GM19324 (cell line): ENCODE results near the gene PLEKHD1.
"Not testable (repeated sequence)": the region's sequence is repeated elsewhere in the genome, so short reads cannot be mapped to it uniquely, and the experiment has no call there.

ENCODE experiments used
- ATAC-seq: cut with Tn5 transposase; IDR thresholded peaks from one replicate; pipeline ENCODE4 v1.9.1; 2021; ENCODE audit warnings: mild to moderate bottlenecking, moderate library complexity; ENCODE audit not compliant: unreplicated experiment, low FRiP score

Gene PLEKHD1

DNA sequence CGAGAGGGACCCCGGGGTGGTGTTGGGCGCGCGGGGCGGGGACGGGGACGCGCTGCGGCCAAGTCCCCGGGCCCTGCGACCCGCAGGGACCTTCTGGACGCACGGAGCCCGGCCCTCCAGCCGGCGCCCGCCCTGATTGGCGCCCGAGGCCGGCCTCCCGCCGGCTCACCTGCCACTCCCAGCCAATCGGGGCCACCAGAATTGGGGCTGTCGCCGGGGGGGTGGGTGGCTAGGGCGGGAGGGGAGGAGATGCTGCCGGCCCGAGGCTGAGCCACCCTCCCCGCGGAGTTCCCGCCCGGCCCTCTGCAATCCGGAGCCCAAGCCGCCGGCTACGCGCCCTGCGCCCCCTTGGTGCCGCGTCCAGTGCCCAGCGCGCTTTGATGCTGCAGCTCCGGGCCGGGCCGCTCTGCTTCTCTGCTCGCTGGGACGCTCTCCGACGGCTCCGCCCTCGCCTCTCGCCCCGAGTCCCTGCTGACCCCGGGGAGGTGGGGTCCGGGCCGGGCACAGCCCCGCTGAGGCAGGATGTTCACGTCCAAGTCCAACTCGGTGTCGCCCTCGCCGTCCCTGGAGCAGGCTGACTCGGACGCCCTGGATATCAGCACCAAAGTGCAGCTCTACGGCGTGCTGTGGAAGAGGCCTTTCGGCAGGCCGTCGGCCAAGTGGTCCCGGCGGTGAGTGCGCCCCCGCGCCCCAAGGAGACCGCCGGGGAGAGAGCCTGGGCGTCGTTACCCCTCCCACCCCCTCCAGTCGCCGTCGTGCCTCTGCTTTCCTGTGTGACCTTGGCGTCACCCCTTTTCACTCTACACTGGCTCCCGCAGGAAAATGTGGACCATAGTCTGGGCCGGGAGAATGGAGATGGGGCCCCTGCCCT lies at the start of gene PLEKHD1:
TSS of gene PLEKHD1 (plus strand) at position 285 of the 871 bp plus-strand sequence. CDS start at position 523, 238 bp downstream.
- ATAC-seq, result no peak

DNA sequence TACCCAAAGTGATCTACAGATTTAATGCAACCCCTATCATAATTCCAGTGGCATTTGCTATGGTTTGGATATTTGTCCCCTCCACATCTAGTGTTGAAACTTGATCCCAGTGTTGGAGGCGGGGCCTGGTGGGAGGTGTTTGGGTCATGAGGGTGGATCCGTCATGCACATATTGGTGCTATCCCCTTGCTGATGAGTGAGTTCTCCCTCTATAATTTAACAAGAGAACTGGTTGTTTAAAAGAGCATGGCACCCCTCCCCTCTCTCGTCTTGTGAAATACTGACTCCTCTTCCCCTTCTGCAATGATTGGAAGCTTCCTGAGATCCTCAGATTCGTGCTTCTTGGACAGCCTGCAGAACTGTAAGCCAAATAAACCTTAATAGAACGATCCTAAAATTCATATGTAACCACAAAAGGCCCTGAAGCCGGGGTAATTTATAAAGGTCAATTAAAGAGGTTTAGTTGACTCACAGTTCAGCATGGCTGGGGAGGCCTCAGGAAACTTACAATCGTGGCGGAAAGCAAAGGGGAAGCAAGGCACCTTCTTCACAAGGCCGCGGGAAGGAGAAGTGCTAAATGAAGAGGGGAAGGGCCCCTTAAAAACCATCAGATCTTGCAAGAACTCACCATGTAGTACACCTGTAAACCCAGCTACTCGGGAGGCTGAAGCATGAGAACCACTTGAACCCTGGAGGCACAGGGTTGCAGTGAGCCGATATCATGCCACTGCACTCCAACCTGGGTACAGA lies 44.8 kb upstream of the PLEKHD1 start:
- ATAC-seq, result no peak

DNA sequence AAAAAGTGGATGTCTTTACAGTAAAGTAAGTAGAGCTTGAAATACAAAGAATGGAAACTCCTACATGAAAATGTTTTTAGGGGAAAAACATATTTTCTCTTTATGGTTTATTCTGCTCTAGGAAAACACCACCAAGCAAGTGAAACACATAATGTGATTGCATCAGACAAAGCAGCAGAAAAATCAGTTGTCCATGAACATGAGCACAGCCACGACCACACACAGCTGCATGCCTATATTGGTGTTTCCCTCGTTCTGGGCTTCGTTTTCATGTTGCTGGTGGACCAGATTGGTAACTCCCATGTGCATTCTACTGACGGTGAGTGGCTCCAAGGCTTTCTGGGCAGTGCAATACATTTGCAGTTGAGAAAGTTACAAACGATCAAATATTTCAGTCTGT lies 42.6 kb upstream of the PLEKHD1 start:
- no peak for ATAC-seq

DNA sequence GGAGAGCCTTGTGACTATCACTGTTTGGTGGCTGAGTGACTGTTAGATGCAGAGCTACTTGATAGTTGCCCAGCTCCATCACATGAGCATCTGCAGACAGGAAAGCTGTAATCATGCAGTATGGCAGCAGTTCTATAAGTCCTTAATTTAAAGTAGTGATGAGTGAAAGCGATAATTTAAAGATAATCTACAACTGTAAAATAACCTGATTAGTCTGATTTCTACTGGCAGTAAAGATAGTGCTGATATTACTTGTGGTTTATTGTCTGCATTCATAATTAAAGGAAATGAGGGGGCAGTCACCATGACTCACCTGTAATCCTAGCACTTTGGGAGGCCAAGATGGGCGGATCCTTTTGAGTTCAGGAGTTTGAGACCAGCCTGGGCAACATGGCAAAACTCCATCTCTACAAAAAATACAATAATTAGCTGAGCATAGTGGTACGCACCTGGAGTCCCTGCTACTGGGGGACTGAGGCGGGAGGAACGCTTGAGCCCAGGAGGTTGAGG lies 41.2 kb upstream of the PLEKHD1 start:
- no peak for ATAC-seq

DNA sequence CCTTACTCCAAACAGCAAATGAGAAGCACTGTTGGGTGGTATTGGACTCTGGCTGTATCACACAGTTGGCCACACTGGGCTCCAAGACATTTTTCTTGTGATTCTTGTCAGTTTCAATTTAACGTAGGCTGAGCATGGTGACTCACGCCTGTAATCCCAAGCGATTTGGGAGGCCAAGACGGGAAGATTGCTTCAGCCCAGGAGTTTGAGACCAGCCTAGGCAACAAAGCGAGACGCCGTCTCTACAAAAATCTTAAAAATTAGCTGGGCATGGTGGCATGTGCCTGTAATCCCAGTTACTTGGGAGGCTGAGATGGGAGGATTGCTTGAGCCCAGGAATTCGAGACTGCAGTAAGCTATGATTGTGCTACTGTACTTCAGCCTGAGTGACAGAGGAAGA lies 35.3 kb upstream of the PLEKHD1 start:
- ATAC-seq, result no peak

DNA sequence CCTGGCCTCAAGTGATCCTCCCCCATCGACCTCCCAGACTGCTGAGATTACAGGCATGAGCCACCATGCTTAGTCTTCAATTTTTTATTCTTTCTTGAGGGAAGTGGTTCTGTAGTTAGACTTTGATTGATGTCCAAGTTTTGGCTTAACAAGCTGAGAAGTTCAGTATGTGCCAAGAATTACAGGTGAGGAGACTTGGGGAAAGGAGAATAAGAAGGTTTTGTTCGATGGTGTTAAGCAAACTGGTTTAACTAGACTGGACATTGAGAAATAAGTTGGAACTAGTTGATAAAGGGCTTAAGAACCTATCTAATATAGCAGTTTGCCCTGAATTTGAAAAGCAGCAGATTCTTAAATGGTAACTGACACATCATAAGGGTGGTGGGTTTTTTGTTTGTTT lies 32.6 kb upstream of the PLEKHD1 start:
- ATAC-seq, result no peak

DNA sequence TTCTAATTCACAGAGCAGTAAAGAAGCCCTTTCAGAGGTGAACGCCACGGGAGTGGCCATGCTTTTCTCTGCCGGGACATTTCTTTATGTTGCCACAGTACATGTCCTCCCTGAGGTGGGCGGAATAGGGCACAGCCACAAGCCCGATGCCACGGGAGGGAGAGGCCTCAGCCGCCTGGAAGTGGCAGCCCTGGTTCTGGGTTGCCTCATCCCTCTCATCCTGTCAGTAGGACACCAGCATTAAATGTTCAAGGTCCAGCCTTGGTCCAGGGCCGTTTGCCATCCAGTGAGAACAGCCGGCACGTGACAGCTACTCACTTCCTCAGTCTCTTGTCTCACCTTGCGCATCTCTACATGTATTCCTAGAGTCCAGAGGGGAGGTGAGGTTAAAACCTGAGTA lies 26.2 kb upstream of the PLEKHD1 start:
- ATAC-seq, result no peak

DNA sequence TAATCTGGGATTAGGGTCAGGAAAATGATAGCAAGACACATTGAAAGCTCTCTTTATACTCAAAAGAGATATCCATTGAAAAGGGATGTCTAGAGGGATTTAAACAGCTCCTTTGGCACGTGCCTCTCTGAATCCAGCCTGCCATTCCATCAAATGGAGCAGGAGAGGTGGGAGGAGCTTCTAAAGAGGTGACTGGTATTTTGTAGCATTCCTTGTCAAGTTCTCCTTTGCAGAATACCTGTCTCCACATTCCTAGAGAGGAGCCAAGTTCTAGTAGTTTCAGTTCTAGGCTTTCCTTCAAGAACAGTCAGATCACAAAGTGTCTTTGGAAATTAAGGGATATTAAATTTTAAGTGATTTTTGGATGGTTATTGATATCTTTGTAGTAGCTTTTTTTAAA lies 25.4 kb upstream of the PLEKHD1 start:
- no peak for ATAC-seq

DNA sequence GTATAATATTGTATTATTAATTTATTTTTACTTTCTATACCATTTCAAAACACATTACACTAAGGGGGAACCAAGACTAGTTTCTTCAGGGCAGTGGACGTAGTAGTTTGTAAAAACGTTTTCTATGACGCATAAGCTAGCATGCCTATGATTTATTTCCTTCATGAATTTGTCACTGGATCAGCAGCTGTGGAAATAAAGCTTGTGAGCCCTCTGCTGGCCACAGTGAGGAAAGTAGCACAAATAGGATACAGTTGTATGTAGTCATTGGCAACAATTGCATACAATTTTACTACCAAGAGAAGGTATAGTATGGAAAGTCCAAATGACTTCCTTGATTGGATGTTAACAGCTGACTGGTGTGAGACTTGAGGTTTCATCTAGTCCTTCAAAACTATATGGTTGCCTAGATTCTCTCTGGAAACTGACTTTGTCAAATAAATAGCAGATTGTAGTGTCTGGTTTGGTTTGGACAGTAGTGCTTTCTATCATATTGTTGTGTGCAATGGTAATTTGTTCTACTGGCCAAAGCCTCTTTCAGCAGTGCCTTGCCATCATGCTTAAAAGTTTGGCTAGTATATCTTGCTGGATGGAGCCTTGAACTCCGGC lies 24.3 kb upstream of the PLEKHD1 start:
- no peak for ATAC-seq

DNA sequence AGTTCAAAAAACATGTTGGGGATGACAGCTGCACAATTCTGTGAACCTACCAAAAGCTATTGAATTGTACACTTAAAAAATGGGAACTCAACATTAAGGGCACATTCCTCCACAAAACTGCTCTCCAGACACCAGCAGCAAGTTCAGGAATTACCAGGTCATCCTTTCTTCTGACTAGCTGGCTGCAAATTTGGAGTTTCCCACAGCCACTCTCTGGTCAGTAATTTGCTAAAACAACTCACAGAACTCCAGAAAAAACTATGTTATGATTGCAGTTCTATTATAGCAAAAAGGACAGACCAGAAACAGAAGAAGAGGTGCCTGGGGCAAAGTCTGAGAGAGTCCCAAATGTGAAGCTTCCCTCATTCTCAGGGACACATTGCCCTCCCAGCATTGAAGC lies 20.1 kb upstream of the PLEKHD1 start:
- no peak for ATAC-seq

DNA sequence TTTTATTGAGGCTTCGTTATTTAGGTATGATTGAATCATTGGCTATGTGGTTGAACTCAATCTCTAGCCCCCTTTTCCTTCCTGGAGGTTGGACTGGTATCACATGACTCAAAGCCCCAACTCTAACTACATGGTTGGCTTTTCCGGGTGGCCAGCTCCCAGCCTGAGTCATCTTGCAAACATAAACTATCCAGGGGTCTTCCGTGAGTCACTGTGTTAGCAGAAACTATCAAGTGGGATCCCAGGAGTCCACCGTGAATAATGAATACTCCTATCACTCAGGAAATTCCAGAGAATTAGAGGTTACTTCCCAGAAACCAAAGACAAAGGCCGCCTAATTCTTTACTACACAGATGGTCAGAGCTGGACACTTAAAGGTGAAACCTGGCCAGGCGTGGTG lies 19.7 kb upstream of the PLEKHD1 start:
- ATAC-seq, result no peak

DNA sequence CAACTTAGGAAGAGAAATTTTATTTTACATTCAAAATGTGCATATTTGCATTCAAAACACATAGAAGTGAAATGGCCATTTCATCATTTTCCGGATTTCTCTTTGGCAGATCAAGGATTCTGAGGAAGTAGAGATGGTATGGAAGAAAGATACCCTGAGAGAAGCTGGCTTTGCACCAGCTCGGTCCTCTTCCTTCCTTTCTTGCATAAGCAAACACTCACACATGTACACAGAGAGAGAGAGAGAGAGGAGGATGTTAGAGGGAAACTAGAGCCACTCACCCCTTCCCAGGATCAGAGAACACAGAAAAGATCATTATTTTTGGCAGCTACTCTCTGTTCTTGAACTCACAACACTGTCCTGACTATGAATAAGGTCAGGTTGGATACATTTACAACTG lies 15.6 kb upstream of the PLEKHD1 start:
- ATAC-seq, result no peak

DNA sequence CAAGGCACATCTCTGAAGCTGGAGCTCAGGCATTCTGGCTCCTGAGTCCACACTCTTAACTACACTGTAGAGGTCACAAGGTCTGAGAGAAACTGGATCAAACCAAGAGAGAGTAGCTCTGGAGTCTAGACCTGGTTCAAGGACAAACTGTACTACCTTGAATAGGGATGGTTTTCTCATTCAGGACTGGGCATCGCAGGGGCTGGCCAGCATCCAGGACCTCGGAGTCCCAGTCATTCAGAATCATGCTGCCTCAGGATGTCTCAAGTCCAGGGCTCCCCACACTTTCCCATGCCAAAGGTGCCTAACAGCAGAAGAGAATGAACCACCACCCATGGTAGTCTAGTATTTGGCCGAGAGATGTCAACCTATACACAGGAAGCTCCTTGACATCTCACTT lies 13.1 kb upstream of the PLEKHD1 start:
- ATAC-seq, result no peak

DNA sequence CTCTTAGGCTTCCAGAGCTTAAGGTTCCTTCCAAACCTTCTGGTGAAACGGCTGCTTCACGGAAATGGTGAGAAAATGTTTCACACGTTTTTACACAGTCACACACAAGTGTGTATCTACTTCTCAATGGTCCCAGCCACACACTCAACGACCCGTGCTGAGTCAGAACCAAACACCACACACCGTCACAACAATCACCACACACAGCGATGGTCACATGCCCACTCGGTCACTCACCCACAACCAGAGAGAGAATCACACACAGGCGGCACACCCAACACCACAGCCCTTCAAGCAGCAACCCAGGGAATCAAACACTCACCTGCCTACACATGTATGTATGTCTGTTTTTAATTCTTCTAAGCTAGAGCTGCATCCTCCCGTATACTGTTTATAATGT lies 12.6 kb upstream of the PLEKHD1 start:
- no peak for ATAC-seq

DNA sequence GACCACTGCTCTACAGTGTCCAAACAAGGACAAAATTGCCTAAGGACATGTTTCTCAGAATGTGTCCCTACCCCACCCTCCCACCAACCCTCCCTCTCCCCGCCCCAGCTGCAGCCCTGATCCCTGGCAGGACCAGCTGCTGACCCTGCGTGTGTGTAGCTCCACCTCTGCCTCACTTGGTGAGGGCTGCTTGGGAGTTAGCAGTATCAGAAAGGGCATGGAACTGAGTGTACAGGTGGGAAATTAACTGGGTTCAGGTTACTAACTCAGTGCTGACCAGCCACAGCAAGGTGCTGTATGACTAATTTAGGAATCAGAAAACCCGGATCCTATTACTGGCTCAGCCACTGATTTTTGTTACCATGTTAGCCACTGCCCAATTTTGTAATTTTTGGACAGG lies 11.3 kb upstream of the PLEKHD1 start:
- ATAC-seq, result no peak

DNA sequence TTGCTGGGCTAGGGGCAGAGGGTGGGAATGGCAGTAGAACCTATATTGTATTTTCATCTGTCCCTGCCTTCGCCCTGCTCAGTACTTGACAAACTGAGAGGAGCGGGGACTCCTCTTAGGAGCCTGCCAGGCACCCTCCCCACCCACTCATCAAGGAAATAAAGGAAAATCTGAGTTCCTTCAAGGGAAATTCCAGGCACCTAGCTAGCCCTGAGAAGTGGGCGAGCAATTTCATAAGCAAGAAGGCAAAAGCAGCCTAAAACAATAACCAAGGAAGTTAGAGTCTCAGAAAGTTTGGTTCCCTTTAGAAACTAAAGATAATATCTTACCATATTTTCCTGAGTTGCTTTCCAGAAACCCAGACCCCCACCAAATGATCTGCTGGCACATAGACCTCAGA lies 10.6 kb upstream of the PLEKHD1 start:
- no peak for ATAC-seq

DNA sequence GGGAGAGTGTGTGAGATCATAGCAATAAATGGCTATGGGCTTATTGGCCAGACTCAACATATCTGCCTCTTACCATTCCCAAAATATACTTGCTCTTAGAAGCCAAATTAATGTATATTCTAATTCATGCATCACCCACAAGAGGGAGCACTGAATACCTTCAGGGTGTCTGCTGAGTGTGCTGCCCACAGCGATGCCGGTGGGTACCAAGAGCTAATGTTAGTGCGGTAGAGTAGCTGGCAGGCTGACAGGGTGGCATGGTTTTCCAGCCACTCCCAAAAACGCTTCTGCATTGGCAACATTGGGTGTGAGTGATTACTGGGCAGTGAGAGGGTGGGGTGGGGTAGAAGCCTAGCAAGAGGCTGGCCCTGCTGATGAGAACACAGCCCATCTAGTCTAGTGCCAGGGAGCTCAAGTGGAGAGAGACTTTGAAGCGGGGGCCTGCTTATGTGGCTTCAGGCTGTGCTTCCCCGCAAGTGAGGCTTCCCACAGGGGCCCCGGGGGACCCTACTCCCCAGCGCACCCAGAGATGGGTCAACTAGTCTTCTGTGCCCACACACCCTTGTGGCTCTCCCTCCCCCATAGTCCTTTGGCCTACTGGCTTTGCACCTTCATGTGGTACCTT lies 9.2 kb upstream of the PLEKHD1 start:
- no peak for ATAC-seq

DNA sequence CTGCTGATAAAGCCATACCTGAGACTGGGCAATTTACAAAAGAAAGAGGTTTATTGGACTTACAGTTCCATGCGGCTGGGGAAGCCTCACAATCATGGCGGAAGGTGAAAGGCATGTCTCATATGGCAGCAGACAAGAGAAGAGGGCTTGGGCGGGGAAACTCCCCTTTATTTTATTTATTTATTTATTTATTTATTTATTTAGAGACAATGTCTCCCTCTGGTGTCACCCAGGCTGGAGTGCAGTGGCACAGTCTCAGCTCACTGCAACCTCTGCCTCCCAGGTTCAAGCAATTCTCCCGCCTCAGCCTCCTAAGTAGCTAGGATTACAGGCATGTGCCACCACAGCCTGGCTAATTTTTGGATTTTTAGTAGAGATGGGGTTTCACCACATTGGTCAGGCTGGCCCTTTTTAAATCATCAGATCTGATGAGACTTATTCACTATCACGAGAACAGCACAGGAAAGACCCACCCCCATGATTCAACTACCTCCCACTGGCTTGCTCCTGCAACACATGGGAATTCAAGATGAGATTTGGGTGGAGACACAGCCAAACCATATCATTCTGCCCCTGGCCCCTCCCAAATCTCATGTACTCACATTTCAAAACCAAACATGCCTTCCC lies 7.6 kb upstream of the PLEKHD1 start:
- ATAC-seq, result not testable (repeated sequence)

DNA sequence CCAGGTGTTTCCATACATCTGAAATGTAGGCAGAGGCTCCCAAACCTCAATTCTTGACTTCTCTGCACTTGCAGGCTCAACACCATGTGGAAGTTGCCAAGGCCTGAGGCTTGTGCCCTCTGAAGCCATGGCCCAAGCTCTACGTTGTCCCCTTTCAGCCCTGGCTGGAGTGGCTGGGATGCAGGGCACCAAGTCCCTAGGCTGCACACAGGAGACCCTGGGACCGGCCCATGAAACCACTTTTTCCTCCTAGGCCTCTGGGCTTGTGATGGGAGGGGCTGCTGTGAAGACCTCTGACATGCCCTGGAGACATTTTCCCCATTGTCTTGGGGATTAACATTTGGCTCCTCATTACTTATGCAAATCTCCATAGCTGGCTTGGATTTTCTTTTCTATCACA lies 6.5 kb upstream of the PLEKHD1 start:
- not testable (repeated sequence) for ATAC-seq

DNA sequence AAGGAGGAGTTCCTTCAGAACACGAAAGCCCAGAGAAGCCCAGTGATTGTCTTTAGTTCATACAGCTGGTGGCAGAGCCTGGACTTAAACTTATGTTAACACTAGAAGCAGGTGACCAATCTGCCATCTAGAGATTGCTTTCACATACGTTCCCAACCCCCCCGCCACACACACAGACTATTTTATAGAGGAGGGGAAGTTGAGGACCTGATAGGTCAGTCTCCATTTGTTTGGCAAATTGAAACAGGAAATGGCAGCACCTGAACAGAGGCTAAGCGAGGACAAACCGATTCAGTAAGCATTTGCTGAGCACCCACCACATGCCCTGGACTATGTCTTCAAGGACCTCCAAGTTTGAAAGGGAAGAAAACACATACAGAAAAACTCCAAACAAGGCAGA lies 4.8 kb upstream of the PLEKHD1 start:
- no peak for ATAC-seq
